ENCODE measurements around the gene ARMC3.

Gene ARMC3

DNA sequence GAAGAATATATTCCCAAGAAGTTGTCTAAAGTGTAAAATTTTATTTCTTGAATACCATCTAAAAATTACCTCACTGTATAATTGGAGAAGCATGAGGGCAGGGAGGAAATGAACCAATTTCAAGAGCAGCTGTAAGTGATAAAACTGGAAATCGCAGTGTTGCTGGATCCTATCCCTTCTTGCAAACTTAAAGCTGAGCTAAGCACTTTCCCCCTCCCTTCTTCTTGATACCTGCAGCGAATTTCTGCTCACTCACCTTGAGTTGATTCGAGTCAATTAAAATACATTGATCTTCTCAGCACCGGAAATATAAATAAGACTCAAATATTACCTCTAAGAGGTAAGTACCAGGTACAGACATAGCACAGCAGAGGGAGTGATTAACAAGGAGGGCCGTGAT is 65.5 kb downstream of the ARMC3 start:
- Histone ChIP-seq H3K27ac (ENCODE audit: low read depth, low read length) (no peak overlapping the region), H3K9ac (ENCODE audit: low read depth, low read length) (no peak overlapping the region), H3K4me1 (ENCODE audit: insufficient read depth, low read length) (0 out of 2 replicates have a peak, but pooled peaks cover 6% of the 10 kb centered on the region), H3K9me3 (ENCODE audit: insufficient read depth, low read depth, low read length) (no peaks in the 10 kb centered on the region), H3K36me3 (ENCODE audit: insufficient read depth, low read length) (no peaks in the 10 kb centered on the region), H3K27me3 (ENCODE audit: insufficient read depth, low read length) (no peaks in the 10 kb centered on the region), H3K4me3 (ENCODE audit: low read length) (no peak overlapping the region)
- 87% methylated on average over 5 of the region's 5 CpGs for WGBS

DNA sequence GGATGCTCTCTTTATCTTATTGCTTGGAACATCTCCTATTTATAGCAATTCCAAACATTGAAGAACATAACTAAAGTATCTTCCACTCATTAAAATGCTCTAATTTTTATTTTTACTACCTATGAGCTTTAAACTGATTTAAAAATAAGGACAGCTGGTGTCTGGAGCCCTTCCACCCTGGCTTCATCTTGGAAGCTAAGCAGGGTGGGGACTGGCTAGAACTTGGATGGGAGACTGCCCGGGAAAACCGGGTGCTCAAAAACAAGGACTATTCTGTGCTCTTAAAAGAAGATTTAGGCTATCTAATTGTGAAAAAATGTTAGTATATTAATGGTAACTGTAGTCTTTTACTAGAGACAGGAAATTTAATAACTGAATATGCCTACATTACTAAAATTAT is 69.2 kb downstream of the ARMC3 start:
- no peaks in the 10 kb centered on the region for H3K4me1 ChIP-seq (ENCODE audit: insufficient read depth, low read length)
- H3K9me3 ChIP-seq (ENCODE audit: insufficient read depth, low read depth, low read length): no peaks in the 10 kb centered on the region
- H3K36me3 ChIP-seq (ENCODE audit: insufficient read depth, low read length): no peaks in the 10 kb centered on the region
- 64% methylated on average over 2 of the region's 2 CpGs for WGBS
- no peaks in the 10 kb centered on the region for H3K27me3 ChIP-seq (ENCODE audit: insufficient read depth, low read length)
- H3K4me3 ChIP-seq (ENCODE audit: low read length): no peak overlapping the region
- H3K9ac ChIP-seq (ENCODE audit: low read depth, low read length): no peak overlapping the region
- no peak overlapping the region for H3K27ac ChIP-seq (ENCODE audit: low read depth, low read length)

DNA sequence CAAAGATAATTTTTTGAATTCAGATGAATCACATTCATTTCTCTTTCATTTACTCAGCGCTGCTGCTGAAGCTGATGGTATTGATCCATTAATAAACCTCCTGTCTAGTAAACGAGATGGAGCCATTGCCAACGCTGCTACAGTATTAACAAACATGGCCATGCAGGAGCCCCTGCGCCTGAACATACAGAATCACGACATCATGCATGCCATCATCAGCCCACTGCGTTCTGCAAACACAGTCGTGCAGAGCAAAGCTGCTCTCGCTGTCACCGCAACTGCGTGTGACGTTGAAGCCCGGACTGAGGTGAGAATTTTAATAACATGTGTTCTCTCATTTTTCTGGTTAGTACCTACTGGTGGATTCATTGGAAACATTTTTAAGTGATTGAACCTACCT is 70.2 kb downstream of the ARMC3 start:
- Histone ChIP-seq H3K36me3 (ENCODE audit: insufficient read depth, low read length) (no peaks in the 10 kb centered on the region), H3K4me3 (ENCODE audit: low read length) (no peak overlapping the region)
- WGBS: 94% methylated on average over 12 of the region's 12 CpGs

DNA sequence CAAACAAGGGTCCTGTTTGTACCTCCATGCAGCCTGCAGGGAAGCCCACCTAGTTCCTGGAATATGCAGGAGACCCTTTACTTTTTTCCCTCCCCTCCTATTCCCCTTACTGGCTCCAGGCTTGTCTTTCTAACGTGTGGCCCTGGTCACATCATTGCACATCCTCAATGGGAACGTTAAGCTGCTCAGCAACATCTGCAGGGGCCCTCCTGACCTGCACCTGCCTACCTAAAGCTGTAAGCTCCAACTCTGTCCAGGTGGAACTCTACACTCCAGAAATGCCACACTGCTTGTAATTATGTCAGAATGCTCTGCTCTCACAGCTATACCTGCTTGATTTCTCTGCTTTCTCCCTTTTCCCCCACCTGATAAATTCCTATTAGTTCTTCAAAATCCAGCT is 72.1 kb downstream of the ARMC3 start:
- H3K4me1 ChIP-seq (ENCODE audit: insufficient read depth, low read length): no peaks in the 10 kb centered on the region
- H3K9ac ChIP-seq (ENCODE audit: low read depth, low read length): no peak overlapping the region
- no peak overlapping the region for H3K27ac ChIP-seq (ENCODE audit: low read depth, low read length)
- 53% methylated on average over 2 of the region's 2 CpGs for WGBS
- H3K27me3 ChIP-seq (ENCODE audit: insufficient read depth, low read length): no peaks in the 10 kb centered on the region
- no peak overlapping the region for H3K4me3 ChIP-seq (ENCODE audit: low read length)
- H3K9me3 ChIP-seq (ENCODE audit: insufficient read depth, low read depth, low read length): no peaks in the 10 kb centered on the region
- H3K36me3 ChIP-seq (ENCODE audit: insufficient read depth, low read length): no peaks in the 10 kb centered on the region

More for the DNA sequence above, 70.2 kb downstream of the ARMC3 start:
- Histone ChIP-seq H3K9ac (ENCODE audit: low read depth, low read length) (no peak overlapping the region), H3K27me3 (ENCODE audit: insufficient read depth, low read length) (no peaks in the 10 kb centered on the region), H3K4me1 (ENCODE audit: insufficient read depth, low read length) (no peaks in the 10 kb centered on the region), H3K27ac (ENCODE audit: low read depth, low read length) (no peak overlapping the region), H3K9me3 (ENCODE audit: insufficient read depth, low read depth, low read length) (no peaks in the 10 kb centered on the region)

DNA sequence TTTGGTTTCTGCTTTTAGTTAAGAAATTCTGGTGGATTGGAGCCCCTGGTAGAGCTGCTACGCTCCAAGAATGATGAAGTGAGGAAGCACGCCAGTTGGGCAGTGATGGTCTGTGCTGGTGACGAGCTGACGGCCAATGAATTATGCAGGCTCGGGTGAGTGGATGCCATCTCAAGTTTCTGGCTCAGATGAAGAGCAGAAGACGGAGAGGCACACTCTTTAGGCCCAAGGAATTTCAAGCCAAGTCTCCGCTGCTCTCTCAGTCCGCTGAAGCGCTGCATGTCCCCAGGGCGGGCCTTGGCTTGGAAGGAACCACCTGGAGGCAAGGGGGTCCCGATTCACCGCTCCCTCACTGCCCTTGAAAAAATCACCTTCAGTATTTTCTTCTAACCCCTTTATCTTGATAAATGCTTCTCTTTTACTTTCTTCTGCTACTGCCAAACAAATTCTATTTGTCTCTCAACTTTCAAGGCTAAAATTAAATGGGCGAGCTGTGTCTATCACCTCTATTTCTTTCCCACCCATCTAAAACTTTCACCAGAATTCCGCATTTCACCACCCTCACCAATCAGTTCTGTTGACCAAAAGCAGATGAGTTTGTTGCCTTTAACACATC is 74.2 kb downstream of the ARMC3 start:
- Histone ChIP-seq H3K9me3 (ENCODE audit: insufficient read depth, low read depth, low read length) (no peaks in the 10 kb centered on the region), H3K4me1 (ENCODE audit: insufficient read depth, low read length) (no peaks in the 10 kb centered on the region), H3K27ac (ENCODE audit: low read depth, low read length) (no peak overlapping the region), H3K36me3 (ENCODE audit: insufficient read depth, low read length) (no peaks in the 10 kb centered on the region), H3K27me3 (ENCODE audit: insufficient read depth, low read length) (no peaks in the 10 kb centered on the region; the same call in 1 of the 2 replicates), H3K9ac (ENCODE audit: low read depth, low read length) (no peak overlapping the region), H3K4me3 (ENCODE audit: low read length) (no peak overlapping the region)
- 59% methylated on average over 14 of the region's 14 CpGs for WGBS

DNA sequence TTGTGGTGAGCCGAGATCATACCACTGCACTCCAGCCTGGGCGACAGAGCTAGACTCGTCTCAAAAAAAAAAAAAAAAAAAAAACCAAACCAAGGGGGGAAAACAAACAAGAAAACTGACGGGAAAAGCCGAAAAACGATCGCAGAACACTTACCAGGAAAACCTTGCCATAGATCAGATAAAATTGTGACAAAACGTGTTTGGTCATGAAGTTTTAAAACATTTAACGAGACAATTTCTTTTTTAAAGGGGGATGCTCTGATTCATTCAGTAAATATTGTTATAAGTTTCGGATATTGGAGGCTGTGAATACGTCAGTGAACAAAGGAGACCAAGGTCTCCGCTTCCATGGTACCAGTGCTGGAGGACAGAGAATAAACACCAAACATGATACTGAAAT is 77.3 kb downstream of the ARMC3 start:
- Histone ChIP-seq H3K27me3 (ENCODE audit: insufficient read depth, low read length) (no peaks in the 10 kb centered on the region; the same call in 1 of the 2 replicates), H3K27ac (ENCODE audit: low read depth, low read length) (no peak overlapping the region), H3K9me3 (ENCODE audit: insufficient read depth, low read depth, low read length) (no peaks in the 10 kb centered on the region), H3K4me3 (ENCODE audit: low read length) (no peak overlapping the region), H3K36me3 (ENCODE audit: insufficient read depth, low read length) (no peaks in the 10 kb centered on the region), H3K9ac (ENCODE audit: low read depth, low read length) (no peak overlapping the region), H3K4me1 (ENCODE audit: insufficient read depth, low read length) (no peaks in the 10 kb centered on the region)
- WGBS: 95% methylated on average over 12 of the region's 12 CpGs

DNA sequence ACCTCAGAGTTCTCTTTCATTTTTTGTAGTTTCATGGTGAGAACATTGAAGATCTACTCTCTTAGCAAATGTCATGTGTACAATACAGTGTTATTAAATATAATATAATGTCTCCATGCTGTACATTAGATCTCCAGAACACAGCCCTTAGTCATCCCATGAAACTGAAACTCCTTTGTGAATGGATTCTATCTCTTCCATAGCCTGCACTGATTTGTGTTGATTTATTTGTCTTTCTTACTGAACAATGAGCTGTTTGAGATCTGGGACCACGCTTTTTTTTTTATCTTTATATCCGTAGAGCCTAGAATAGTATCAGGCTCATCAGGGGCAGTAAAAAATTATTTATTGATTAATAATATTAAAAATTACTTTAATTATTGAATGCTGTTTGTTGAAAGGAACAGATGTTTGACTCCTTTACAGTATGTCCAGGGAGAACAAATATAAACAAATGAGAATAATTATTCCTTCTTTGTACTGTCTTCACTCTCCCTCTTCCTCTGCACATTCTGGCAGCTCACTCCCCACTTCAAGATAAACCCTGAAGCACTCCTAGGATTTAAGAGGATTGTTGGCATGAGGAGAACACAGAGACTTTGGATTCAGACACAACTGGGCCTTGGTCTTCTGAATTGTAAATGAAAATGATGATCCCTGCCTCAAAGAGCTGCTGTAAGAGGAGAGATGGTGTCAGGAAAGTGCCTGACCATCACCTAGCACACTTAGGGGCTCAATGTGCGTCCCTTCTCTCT is 85.9 kb downstream of the ARMC3 start:
- 80% methylated on average over 2 of the region's 3 CpGs for WGBS
- no peaks in the 10 kb centered on the region for H3K9me3 ChIP-seq (ENCODE audit: insufficient read depth, low read depth, low read length)
- no peak overlapping the region for H3K4me3 ChIP-seq (ENCODE audit: low read length)
- no peaks in the 10 kb centered on the region for H3K36me3 ChIP-seq (ENCODE audit: insufficient read depth, low read length)
- H3K4me1 ChIP-seq (ENCODE audit: insufficient read depth, low read length): no peaks in the 10 kb centered on the region
- no peak overlapping the region for H3K27ac ChIP-seq (ENCODE audit: low read depth, low read length)
- H3K9ac ChIP-seq (ENCODE audit: low read depth, low read length): no peak overlapping the region
- H3K27me3 ChIP-seq (ENCODE audit: insufficient read depth, low read length): no peaks in the 10 kb centered on the region; the same call in 1 of the 2 replicates

DNA sequence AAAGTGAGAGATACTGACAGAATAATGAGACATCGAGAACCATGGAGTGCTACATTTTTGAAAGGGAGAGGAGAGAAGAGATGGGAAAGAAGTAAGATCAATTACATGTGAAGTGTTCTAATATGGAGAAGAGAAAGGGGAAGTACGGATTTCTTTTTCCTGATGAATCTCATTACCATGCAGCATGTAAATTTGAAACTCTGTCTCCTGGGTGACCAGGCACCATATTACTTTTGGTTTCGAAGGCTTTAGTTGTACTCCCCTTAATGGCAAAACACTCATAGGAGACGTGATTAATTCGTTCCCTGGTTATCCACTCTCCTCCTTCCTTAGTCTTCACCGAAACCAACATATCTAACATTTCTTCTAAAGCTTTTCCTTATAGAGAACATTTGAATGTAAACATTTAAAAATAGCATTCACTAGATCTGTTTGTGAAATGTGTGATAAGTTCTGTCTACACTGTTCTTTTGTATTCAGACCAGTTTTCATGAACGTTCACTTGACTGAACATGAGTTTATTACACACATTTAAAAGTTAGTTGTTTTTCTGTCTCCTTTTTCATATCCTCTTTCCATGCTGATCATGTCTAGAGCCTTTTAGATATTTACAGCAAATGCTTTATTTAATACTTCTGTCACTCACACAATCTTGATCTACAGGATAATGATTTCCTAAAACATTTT is 87.3 kb downstream of the ARMC3 start:
- 96% methylated on average over 7 of the region's 7 CpGs for WGBS
- Histone ChIP-seq H3K27me3 (ENCODE audit: insufficient read depth, low read length) (no peaks in the 10 kb centered on the region), H3K9me3 (ENCODE audit: insufficient read depth, low read depth, low read length) (no peaks in the 10 kb centered on the region), H3K9ac (ENCODE audit: low read depth, low read length) (no peak overlapping the region), H3K36me3 (ENCODE audit: insufficient read depth, low read length) (no peaks in the 10 kb centered on the region), H3K4me1 (ENCODE audit: insufficient read depth, low read length) (no peaks in the 10 kb centered on the region), H3K27ac (ENCODE audit: low read depth, low read length) (no peak overlapping the region), H3K4me3 (ENCODE audit: low read length) (no peak overlapping the region)

DNA sequence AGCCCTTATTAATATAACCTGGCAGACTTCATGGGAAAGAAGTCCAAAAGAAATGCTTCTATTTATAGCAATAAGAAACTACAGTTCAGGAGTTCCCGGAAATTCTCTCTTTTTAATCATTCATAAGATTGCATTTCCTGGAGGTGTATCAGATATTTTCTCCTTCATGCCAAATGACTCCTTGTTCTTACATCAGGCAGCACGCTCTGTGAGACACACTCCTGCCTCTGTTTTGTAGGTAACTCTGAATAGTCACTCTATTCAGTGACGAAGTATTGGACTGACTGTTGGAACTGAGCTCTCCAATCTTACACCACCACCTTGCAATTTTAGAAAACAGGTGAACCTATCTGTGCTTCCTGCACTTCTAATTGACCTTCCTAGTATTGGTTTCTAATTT is 88.8 kb downstream of the ARMC3 start:
- H3K9me3 ChIP-seq (ENCODE audit: insufficient read depth, low read depth, low read length): 0 out of 2 replicates have a peak, but pooled peaks cover 1% of the 10 kb centered on the region
- no peaks in the 10 kb centered on the region for H3K36me3 ChIP-seq (ENCODE audit: insufficient read depth, low read length)
- H3K27ac ChIP-seq (ENCODE audit: low read depth, low read length): no peak overlapping the region
- H3K27me3 ChIP-seq (ENCODE audit: insufficient read depth, low read length): no peaks in the 10 kb centered on the region
- H3K4me1 ChIP-seq (ENCODE audit: insufficient read depth, low read length): no peaks in the 10 kb centered on the region
- H3K9ac ChIP-seq (ENCODE audit: low read depth, low read length): no peak overlapping the region
- 95% methylated on average over 3 of the region's 3 CpGs for WGBS
- no peak overlapping the region for H3K4me3 ChIP-seq (ENCODE audit: low read length)

DNA sequence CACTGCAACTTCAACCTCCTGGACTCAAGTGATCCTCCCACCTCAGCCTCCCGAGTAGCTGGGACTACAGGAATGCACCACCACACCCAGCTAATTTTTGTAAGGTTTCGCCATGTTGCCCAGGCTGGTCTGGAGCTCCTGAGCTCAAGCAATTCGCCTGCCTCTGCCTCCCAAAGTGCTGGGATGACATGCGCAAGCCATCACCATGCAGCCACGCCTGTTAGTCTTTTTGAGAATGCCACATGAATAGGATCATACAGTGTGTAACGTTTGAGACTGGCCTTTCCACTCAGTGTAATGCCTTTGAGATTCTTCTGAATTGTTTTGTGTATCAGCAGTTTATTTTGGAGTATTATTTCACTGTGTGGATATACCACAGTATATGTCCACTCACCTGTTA is 91.8 kb downstream of the ARMC3 start:
- 87% methylated on average over 6 of the region's 6 CpGs for WGBS
- no peaks in the 10 kb centered on the region for H3K4me1 ChIP-seq (ENCODE audit: insufficient read depth, low read length)
- H3K9ac ChIP-seq (ENCODE audit: low read depth, low read length): no peak overlapping the region
- H3K27ac ChIP-seq (ENCODE audit: low read depth, low read length): no peak overlapping the region
- no peak overlapping the region for H3K4me3 ChIP-seq (ENCODE audit: low read length)
- H3K9me3 ChIP-seq (ENCODE audit: insufficient read depth, low read depth, low read length): 0 out of 2 replicates have a peak, but pooled peaks cover 3% of the 10 kb centered on the region
- H3K36me3 ChIP-seq (ENCODE audit: insufficient read depth, low read length): no peaks in the 10 kb centered on the region
- no peaks in the 10 kb centered on the region for H3K27me3 ChIP-seq (ENCODE audit: insufficient read depth, low read length)

DNA sequence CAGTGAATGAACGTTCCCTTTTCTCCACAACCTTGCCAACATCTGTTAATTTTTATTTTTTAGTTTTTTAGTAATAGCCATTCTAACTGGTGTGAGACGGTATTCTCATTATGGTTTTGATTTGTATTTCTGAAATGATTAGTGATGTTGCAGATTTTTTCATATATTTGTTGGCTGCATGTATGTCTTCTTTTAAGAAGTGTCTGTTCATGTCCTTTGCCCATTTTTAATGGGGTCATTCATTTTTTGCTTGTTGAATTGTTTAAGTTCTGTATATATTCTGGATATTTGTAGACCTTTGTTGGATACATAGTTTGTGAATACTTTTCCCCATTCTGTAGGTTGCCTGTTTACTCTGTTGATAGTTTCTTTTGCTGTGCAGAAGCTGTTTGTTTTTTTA is 93.6 kb downstream of the ARMC3 start:
- no peaks in the 10 kb centered on the region for H3K4me1 ChIP-seq (ENCODE audit: insufficient read depth, low read length)
- no peak overlapping the region for H3K4me3 ChIP-seq (ENCODE audit: low read length)
- H3K9ac ChIP-seq (ENCODE audit: low read depth, low read length): no peak overlapping the region
- no peak overlapping the region for H3K27ac ChIP-seq (ENCODE audit: low read depth, low read length)
- 0 out of 2 replicates have a peak, but pooled peaks cover 3% of the 10 kb centered on the region for H3K9me3 ChIP-seq (ENCODE audit: insufficient read depth, low read depth, low read length)
- 95% methylated on average over 2 of the region's 2 CpGs for WGBS
- no peaks in the 10 kb centered on the region for H3K36me3 ChIP-seq (ENCODE audit: insufficient read depth, low read length)
- H3K27me3 ChIP-seq (ENCODE audit: insufficient read depth, low read length): no peaks in the 10 kb centered on the region
